ENCODE data around the gene SERINC1.

The SERINC1 gene

GRCh38 chr6:122432816-122433215 is 38.8 kb downstream of the SERINC1 start:
- no peak for DNase-seq (ENCODE audit: low spot score)

GRCh38 chr6:122431780-122432179 is 39.8 kb downstream of the SERINC1 start:
- DNase-seq (ENCODE audit: low spot score) = no peak

GRCh38 chr6:122429323-122429722 is 42.3 kb downstream of the SERINC1 start:
- no peak for DNase-seq (ENCODE audit: low spot score)

GRCh38 chr6:122428781-122429180 is 42.8 kb downstream of the SERINC1 start:
- no peak for DNase-seq (ENCODE audit: low spot score)

GRCh38 chr6:122426597-122426996 is 45.0 kb downstream of the SERINC1 start:
- DNase-seq (ENCODE audit: low spot score) = no peak

- DNase-seq (ENCODE audit: low spot score) = no peak
Observed at GRCh38 chr6:122423734-122424133, 47.9 kb downstream of the SERINC1 start.

GRCh38 chr6:122422614-122423267 is 48.9 kb downstream of the SERINC1 start:
- no peak for DNase-seq (ENCODE audit: low spot score)

- no peak for DNase-seq (ENCODE audit: low spot score)
Observed at GRCh38 chr6:122422003-122422402, 49.6 kb downstream of the SERINC1 start.

- DNase-seq (ENCODE audit: low spot score) = no peak
Observed at GRCh38 chr6:122416825-122417224, 54.8 kb downstream of the SERINC1 start.

- no peak for DNase-seq (ENCODE audit: low spot score)
Observed at GRCh38 chr6:122412001-122412400, 59.6 kb downstream of the SERINC1 start.

GRCh38 chr6:122408702-122409458 is 62.7 kb downstream of the SERINC1 start:
- DNase-seq (ENCODE audit: low spot score) = no peak

- DNase-seq (ENCODE audit: low spot score) = no peak
Observed at GRCh38 chr6:122408240-122408639, 63.4 kb downstream of the SERINC1 start.

- no peak for DNase-seq (ENCODE audit: low spot score)
Observed at GRCh38 chr6:122407712-122408111, 63.9 kb downstream of the SERINC1 start.

GRCh38 chr6:122406187-122406586 is 65.4 kb downstream of the SERINC1 start:
- DNase-seq (ENCODE audit: low spot score) = no peak

GRCh38 chr6:122405417-122405816 is 66.2 kb downstream of the SERINC1 start:
- DNase-seq (ENCODE audit: low spot score) = no peak

GRCh38 chr6:122404444-122404843 is 67.2 kb downstream of the SERINC1 start:
- DNase-seq (ENCODE audit: low spot score) = no peak

- no peak for DNase-seq (ENCODE audit: low spot score)
Observed at GRCh38 chr6:122401104-122401503, 70.5 kb downstream of the SERINC1 start.

- no peak for DNase-seq (ENCODE audit: low spot score)
Observed at GRCh38 chr6:122400462-122401089, 71.0 kb downstream of the SERINC1 start.

GRCh38 chr6:122400121-122400450 is 71.5 kb downstream of the SERINC1 start:
- DNase-seq (ENCODE audit: low spot score) = no peak

- peak; percentile 89 for DNase-seq (ENCODE audit: low spot score)
Observed at GRCh38 chr6:122399348-122400120, 72.1 kb downstream of the SERINC1 start, which contains the start of gene HSF2. Gene HSF2 (plus strand): TSS chr6:122399652. CDS start chr6:122399738, 86 bp downstream.

- no peak for DNase-seq (ENCODE audit: low spot score)
Observed at GRCh38 chr6:122399055-122399347, 72.6 kb downstream of the SERINC1 start.

GRCh38 chr6:122394016-122394415 is 77.6 kb downstream of the SERINC1 start:
- no peak for DNase-seq (ENCODE audit: low spot score)
